Mucosa of stomach (tissue), 1 donor: ENCODE data around the gene SF3B2.

ENCODE experiments used
- H3K27me3 ChIP-seq: one replicate; pipeline ENCODE4 v1.7.0; 2013; ENCODE audit warnings: mild to moderate bottlenecking, low read length; ENCODE audit not compliant: control insufficient read depth, insufficient read depth
- H3K36me3 ChIP-seq: one replicate; pipeline ENCODE4 v1.7.0; 2013; ENCODE audit warnings: low read length; ENCODE audit not compliant: control insufficient read depth, insufficient read depth
- H3K4me1 ChIP-seq: one replicate; pipeline ENCODE4 v1.7.0; 2013; ENCODE audit warnings: mild to moderate bottlenecking, low read length; ENCODE audit not compliant: control insufficient read depth, insufficient read depth
- H3K4me3 ChIP-seq: one replicate; pipeline ENCODE4 v1.7.0; 2013; ENCODE audit warnings: low read length
- H3K9ac ChIP-seq: one replicate; pipeline ENCODE4 v1.7.0; 2013; ENCODE audit warnings: mild to moderate bottlenecking, low read length, moderate library complexity
- H3K9me3 ChIP-seq: one replicate; pipeline ENCODE4 v1.7.0; 2013; ENCODE audit warnings: mild to moderate bottlenecking, low read length, moderate library complexity; ENCODE audit not compliant: control insufficient read depth
- donor health status: Pancreatic carcinoma.

The SF3B2 gene

GRCh38 chr11:66011239-66011784 lies 40.9 kb upstream of the SF3B2 start:
- Histone ChIP-seq H3K4me1 (no peaks in the 10 kb centered on the region), H3K36me3 (no peaks in the 10 kb centered on the region), H3K27me3 (peaks cover 38% of the 10 kb centered on the region), H3K9ac (no peak overlapping the region), H3K4me3 (no peak overlapping the region), H3K9me3 (no peaks in the 10 kb centered on the region)

- H3K27me3 ChIP-seq: peaks cover 38% of the 10 kb centered on the region
- no peaks in the 10 kb centered on the region for H3K36me3 ChIP-seq
- no peaks in the 10 kb centered on the region for H3K4me1 ChIP-seq
- no peak within 1 kb of the TSS for H3K4me3 ChIP-seq
- no peak within 1 kb of the TSS for H3K9ac ChIP-seq
- no peaks in the 10 kb centered on the region for H3K9me3 ChIP-seq
Observed at GRCh38 chr11:66011785-66012303, 40.3 kb upstream of the SF3B2 start, which contains the start of gene CST6. TSS of gene CST6 (plus strand) at chr11:66012008. CDS start at chr11:66012045, 37 bp downstream.

- H3K27me3 ChIP-seq: peaks cover 38% of the 10 kb centered on the region
- H3K4me3 ChIP-seq: no peak overlapping the region
- no peaks in the 10 kb centered on the region for H3K4me1 ChIP-seq
- no peaks in the 10 kb centered on the region for H3K36me3 ChIP-seq
- H3K9ac ChIP-seq: no peak overlapping the region
- no peaks in the 10 kb centered on the region for H3K9me3 ChIP-seq
Observed at GRCh38 chr11:66012371-66012945, 39.7 kb upstream of the SF3B2 start.

- H3K9me3 ChIP-seq: no peaks in the 10 kb centered on the region
- peaks cover 38% of the 10 kb centered on the region for H3K27me3 ChIP-seq
- H3K9ac ChIP-seq: no peak overlapping the region
- no peaks in the 10 kb centered on the region for H3K36me3 ChIP-seq
- H3K4me1 ChIP-seq: no peaks in the 10 kb centered on the region
- no peak overlapping the region for H3K4me3 ChIP-seq
Observed at GRCh38 chr11:66012946-66013761, 39.0 kb upstream of the SF3B2 start.

GRCh38 chr11:66013762-66014100 lies 38.4 kb upstream of the SF3B2 start:
- Histone ChIP-seq H3K9ac (no peak overlapping the region), H3K27me3 (peaks cover 38% of the 10 kb centered on the region), H3K4me3 (no peak overlapping the region), H3K4me1 (no peaks in the 10 kb centered on the region), H3K36me3 (no peaks in the 10 kb centered on the region), H3K9me3 (no peaks in the 10 kb centered on the region)

GRCh38 chr11:66014804-66015453 lies 37.2 kb upstream of the SF3B2 start:
- Histone ChIP-seq H3K9ac (no peak overlapping the region), H3K4me1 (no peaks in the 10 kb centered on the region), H3K9me3 (no peaks in the 10 kb centered on the region), H3K36me3 (no peaks in the 10 kb centered on the region), H3K27me3 (peaks cover 36% of the 10 kb centered on the region), H3K4me3 (no peak overlapping the region)

- H3K9ac ChIP-seq: no peak overlapping the region
- peaks cover 31% of the 10 kb centered on the region for H3K27me3 ChIP-seq
- H3K4me1 ChIP-seq: no peaks in the 10 kb centered on the region
- no peaks in the 10 kb centered on the region for H3K36me3 ChIP-seq
- no peaks in the 10 kb centered on the region for H3K9me3 ChIP-seq
- no peak overlapping the region for H3K4me3 ChIP-seq
Observed at GRCh38 chr11:66015454-66015881, 36.7 kb upstream of the SF3B2 start.

GRCh38 chr11:66015936-66016792 lies 36.0 kb upstream of the SF3B2 start:
- Histone ChIP-seq H3K9me3 (no peaks in the 10 kb centered on the region), H3K4me3 (no peak overlapping the region), H3K27me3 (peaks cover 26% of the 10 kb centered on the region), H3K36me3 (no peaks in the 10 kb centered on the region), H3K9ac (no peak overlapping the region), H3K4me1 (no peaks in the 10 kb centered on the region)

- no peak overlapping the region for H3K4me3 ChIP-seq
- no peaks in the 10 kb centered on the region for H3K4me1 ChIP-seq
Observed at GRCh38 chr11:66016793-66017177, 35.4 kb upstream of the SF3B2 start.

GRCh38 chr11:66017321-66017720 lies 34.8 kb upstream of the SF3B2 start:
- H3K4me3 ChIP-seq: no peak overlapping the region

More at GRCh38 chr11:66016793-66017177, 35.4 kb upstream of the SF3B2 start:
- Histone ChIP-seq H3K36me3 (no peaks in the 10 kb centered on the region), H3K27me3 (peaks cover 22% of the 10 kb centered on the region), H3K9ac (no peak overlapping the region), H3K9me3 (no peaks in the 10 kb centered on the region)

GRCh38 chr11:66020212-66020611 lies 32.0 kb upstream of the SF3B2 start:
- Histone ChIP-seq H3K27me3 (peaks cover 20% of the 10 kb centered on the region), H3K9me3 (no peaks in the 10 kb centered on the region), H3K4me3 (no peak overlapping the region), H3K4me1 (peaks cover 7% of the 10 kb centered on the region), H3K9ac (no peak overlapping the region), H3K36me3 (no peaks in the 10 kb centered on the region)

More at GRCh38 chr11:66017321-66017720, 34.8 kb upstream of the SF3B2 start:
- Histone ChIP-seq H3K27me3 (peaks cover 21% of the 10 kb centered on the region), H3K9me3 (no peaks in the 10 kb centered on the region), H3K4me1 (peaks cover 2% of the 10 kb centered on the region), H3K9ac (no peak overlapping the region), H3K36me3 (no peaks in the 10 kb centered on the region)
